Measurements from ENCODE around the gene CLDN10.

The CLDN10 gene

GRCh38 chr13:95603887-95604555, 51.5 kb downstream of the CLDN10 start:
- no peak for DNase-seq

- no peak for DNase-seq
Observed at GRCh38 chr13:95604556-95604915, 52.0 kb downstream of the CLDN10 start.

- no peak for DNase-seq
Observed at GRCh38 chr13:95605448-95606125, 53.1 kb downstream of the CLDN10 start.

GRCh38 chr13:95607366-95607765, 54.8 kb downstream of the CLDN10 start:
- DNase-seq: no peak

GRCh38 chr13:95608640-95609323, 56.3 kb downstream of the CLDN10 start:
- no peak for DNase-seq

- no peak for DNase-seq
Observed at GRCh38 chr13:95614641-95615245, 62.2 kb downstream of the CLDN10 start.

- no peak for DNase-seq
Observed at GRCh38 chr13:95615539-95615938, 63.0 kb downstream of the CLDN10 start.

GRCh38 chr13:95620030-95620824, 67.7 kb downstream of the CLDN10 start:
- DNase-seq: no peak

GRCh38 chr13:95620825-95621498, 68.4 kb downstream of the CLDN10 start:
- no peak for DNase-seq

GRCh38 chr13:95623141-95623540, 70.6 kb downstream of the CLDN10 start:
- DNase-seq: no peak

GRCh38 chr13:95624020-95624419, 71.5 kb downstream of the CLDN10 start:
- DNase-seq: peak; percentile 62

- no peak for DNase-seq
Observed at GRCh38 chr13:95626768-95627167, 74.2 kb downstream of the CLDN10 start.

GRCh38 chr13:95627590-95627989, 75.1 kb downstream of the CLDN10 start:
- no peak for DNase-seq

- DNase-seq: no peak
Observed at GRCh38 chr13:95628488-95628887, 76.0 kb downstream of the CLDN10 start.

- no peak for DNase-seq
Observed at GRCh38 chr13:95629071-95629470, 76.6 kb downstream of the CLDN10 start.

Data from NCI-H146 (cell line).